ENCODE measurements around the gene DEPDC5.

Gene DEPDC5

GRCh38 chr22:31906086-31906485 is 152.3 kb downstream of the DEPDC5 start:
- ChIA-PET POLR2A (no interaction called here), CTCF (interaction anchor here (1.9 kb wide), 1 partner anchor 241 kb away, joined by 3 read pairs; no protein-coding TSS in a partner anchor)
- TF ChIP-seq, protein P1, sequence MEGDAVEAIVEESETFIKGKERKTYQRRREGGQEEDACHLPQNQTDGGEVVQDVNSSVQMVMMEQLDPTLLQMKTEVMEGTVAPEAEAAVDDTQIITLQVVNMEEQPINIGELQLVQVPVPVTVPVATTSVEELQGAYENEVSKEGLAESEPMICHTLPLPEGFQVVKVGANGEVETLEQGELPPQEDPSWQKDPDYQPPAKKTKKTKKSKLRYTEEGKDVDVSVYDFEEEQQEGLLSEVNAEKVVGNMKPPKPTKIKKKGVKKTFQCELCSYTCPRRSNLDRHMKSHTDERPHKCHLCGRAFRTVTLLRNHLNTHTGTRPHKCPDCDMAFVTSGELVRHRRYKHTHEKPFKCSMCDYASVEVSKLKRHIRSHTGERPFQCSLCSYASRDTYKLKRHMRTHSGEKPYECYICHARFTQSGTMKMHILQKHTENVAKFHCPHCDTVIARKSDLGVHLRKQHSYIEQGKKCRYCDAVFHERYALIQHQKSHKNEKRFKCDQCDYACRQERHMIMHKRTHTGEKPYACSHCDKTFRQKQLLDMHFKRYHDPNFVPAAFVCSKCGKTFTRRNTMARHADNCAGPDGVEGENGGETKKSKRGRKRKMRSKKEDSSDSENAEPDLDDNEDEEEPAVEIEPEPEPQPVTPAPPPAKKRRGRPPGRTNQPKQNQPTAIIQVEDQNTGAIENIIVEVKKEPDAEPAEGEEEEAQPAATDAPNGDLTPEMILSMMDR (IDR thresholded peaks at IDR 0.05; ENCODE audit: control extremely low read depth, extremely low read depth, low read depth, missing control alignments), result no peak
- no peak for DNase-seq (ENCODE audit: extremely low spot score)

- TF ChIP-seq, protein P1 (IDR thresholded peaks at IDR 0.05; ENCODE audit: control extremely low read depth, extremely low read depth, low read depth, missing control alignments), result no peak
- POLR2A ChIA-PET, result interaction anchor here (0.6 kb wide), 1 partner anchor 225 kb away, joined by 3 read pairs; no protein-coding TSS in a partner anchor
- DNase-seq (ENCODE audit: extremely low spot score), result no peak
- CTCF ChIA-PET, result interaction anchor here (1.9 kb wide), 1 partner anchor 241 kb away, joined by 3 read pairs; no protein-coding TSS in a partner anchor
Observed at GRCh38 chr22:31906569-31906968, 152.8 kb downstream of the DEPDC5 start.

- no peak for DNase-seq (ENCODE audit: extremely low spot score)
Observed at GRCh38 chr22:31909977-31910376, 156.2 kb downstream of the DEPDC5 start.

GRCh38 chr22:31911565-31912406 is 158.0 kb downstream of the DEPDC5 start:
- ChIA-PET POLR2A (no interaction called here), CTCF (interaction anchor here (0.7 to 1.6 kb wide), 2 partner anchors 11 kb away, joined by 3 read pairs; no protein-coding TSS in a partner anchor)
- no peak for DNase-seq (ENCODE audit: extremely low spot score)
- TF ChIP-seq, protein P1 (IDR thresholded peaks at IDR 0.05; ENCODE audit: control extremely low read depth, extremely low read depth, low read depth, missing control alignments), result no peak

More at GRCh38 chr22:31909977-31910376, 156.2 kb downstream of the DEPDC5 start:
- TF ChIP-seq, protein P1 (IDR thresholded peaks at IDR 0.05; ENCODE audit: control extremely low read depth, extremely low read depth, low read depth, missing control alignments), result no peak
- POLR2A ChIA-PET, result no interaction called here
- CTCF ChIA-PET, result interaction anchor here (1.5 kb wide), 1 partner anchor 25 kb away, joined by 3 read pairs; no protein-coding TSS in a partner anchor

DNA sequence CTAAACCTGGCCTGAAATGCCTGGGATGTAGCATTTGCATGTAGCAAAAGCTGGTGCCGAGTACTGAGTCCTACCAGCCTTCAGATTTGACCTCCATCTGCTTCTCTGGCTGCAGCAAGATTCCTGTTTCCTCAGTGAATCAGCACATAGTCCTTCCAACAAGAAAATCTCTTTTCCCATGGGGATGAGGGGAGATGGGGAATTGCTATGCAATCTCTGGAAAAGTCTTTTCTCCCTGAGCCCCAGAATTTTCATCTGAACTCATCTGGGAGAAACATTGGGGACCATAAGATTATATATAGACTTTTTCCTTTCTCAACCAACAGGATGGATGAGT is 158.6 kb downstream of the DEPDC5 start:
- POLR2A ChIA-PET, result no interaction called here
- DNase-seq (ENCODE audit: extremely low spot score), result no peak
- CTCF ChIA-PET, result interaction anchor here (0.7 to 1.6 kb wide), 2 partner anchors 11 kb away, joined by 3 read pairs; no protein-coding TSS in a partner anchor
- TF ChIP-seq, protein P1 (IDR thresholded peaks at IDR 0.05; ENCODE audit: control extremely low read depth, extremely low read depth, low read depth, missing control alignments), result no peak

GRCh38 chr22:31915586-31915985 is 161.8 kb downstream of the DEPDC5 start:
- POLR2A ChIA-PET, result no interaction called here
- CTCF ChIA-PET, result interaction anchor here (1.2 kb wide), 1 partner anchor 55 kb away, joined by 3 read pairs; no protein-coding TSS in a partner anchor
- TF ChIP-seq, protein P1 (IDR thresholded peaks at IDR 0.05; ENCODE audit: control extremely low read depth, extremely low read depth, low read depth, missing control alignments), result no peak
- no peak for DNase-seq (ENCODE audit: extremely low spot score)
